GM21526 (cell line): ENCODE data around the gene BUB1.
"Not testable (repeated sequence)": the region's sequence is repeated elsewhere in the genome, so short reads cannot be mapped to it uniquely, and the experiment has no call there.

Experiments
- ATAC-seq: cut with Tn5 transposase; IDR thresholded peaks from one replicate; pipeline ENCODE4 v1.9.1; 2021; ENCODE audit warnings: moderate library complexity; ENCODE audit not compliant: unreplicated experiment, low FRiP score

The BUB1 gene

DNA sequence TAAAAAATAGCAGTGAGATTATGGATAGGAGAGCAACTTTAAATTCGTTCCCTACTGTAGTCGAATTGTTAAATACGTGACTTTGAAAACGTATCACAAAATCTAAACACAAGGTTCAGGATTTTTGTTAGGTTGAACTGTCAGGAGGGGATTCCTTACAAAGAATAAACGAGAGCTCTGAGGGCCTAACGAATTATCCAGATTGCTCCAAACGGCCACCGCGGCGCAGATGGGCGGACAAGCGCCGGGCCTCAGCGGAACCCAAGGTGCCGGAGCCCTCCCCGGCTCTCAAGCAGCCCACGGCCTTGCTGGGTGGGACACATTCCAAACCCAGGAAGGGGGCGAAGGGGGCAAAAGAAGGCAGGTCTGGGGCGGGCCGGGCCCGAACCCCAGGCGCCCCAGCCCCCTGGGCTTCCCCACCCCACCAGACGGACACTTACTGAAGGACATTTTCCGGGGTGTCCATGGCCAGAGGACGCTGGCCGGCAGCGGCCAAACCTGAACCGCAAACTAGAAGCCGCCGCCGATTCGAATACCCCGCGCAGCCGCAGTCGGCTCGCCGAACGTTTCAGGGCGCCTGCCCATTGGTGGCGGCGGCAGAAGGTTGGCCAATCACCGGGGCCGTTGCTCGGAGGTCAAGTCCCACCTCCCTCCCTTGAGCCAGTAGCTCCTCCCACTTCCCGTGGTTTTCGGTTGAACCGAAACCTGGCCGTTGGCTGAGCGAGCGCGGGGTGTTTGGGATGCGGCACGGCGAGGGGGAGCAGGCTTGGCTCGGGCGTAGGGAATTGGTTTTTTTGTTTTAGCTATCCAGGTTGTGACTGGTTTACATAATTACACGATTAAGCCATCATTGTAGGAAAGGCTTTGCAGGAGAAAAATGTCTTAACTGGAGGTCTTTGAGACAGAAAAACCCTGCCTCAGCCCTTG is at the start of gene BUB1:
Gene BUB1 (minus strand): TSS at position 534 of the 927 bp plus-strand sequence. CDS start 68 bp downstream, at position 466.
- peak; percentile 73 for ATAC-seq

- no peak for ATAC-seq
Measured at GRCh38 chr2:110726285-110726684, 48.4 kb upstream of the BUB1 start.

GRCh38 chr2:110725859-110726258 is 48.0 kb upstream of the BUB1 start:
- ATAC-seq = no peak

GRCh38 chr2:110725370-110725769 is 47.5 kb upstream of the BUB1 start:
- ATAC-seq = no peak

GRCh38 chr2:110724820-110725219 is 47.0 kb upstream of the BUB1 start:
- no peak for ATAC-seq

- no peak for ATAC-seq
Measured at GRCh38 chr2:110720547-110720946, 42.7 kb upstream of the BUB1 start.

DNA sequence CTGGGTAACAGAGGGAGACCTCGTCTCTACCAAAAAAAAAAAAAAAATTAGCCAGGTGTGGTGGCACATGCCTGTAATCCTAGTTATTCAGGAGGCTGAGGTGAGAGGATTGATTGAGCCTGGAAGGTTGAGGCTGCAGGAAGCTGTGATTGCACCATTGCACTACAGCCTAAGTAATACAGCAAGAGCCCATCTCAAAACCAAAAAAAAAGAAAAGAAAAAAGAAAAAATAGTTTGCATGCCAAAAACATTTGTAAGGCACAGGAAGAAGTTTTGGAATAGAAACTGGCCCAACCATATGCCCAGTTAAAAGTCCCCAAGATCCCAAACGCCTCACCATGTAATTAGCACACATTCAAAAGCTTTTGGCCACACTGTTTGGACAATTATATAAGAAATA is 41.1 kb upstream of the BUB1 start:
- ATAC-seq = no peak

DNA sequence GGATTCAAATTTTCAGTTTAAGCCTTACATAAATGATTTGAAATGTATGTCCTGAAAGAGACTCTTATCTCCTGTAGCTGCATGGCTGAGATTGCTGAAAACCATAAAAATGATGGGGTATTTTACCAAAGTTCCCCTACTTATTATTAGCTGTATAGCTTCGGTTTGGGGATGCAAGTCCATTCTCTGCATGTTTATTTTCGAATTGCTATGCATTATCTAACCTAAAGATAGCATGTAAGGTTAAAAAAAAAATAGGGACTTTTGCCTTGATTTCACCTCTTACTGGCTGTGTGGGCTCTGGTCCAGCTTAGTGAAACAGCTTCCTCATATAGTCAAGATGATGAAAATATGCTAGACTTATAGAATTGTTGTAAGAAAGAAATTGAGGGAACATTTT is 40.5 kb upstream of the BUB1 start:
- ATAC-seq = no peak

DNA sequence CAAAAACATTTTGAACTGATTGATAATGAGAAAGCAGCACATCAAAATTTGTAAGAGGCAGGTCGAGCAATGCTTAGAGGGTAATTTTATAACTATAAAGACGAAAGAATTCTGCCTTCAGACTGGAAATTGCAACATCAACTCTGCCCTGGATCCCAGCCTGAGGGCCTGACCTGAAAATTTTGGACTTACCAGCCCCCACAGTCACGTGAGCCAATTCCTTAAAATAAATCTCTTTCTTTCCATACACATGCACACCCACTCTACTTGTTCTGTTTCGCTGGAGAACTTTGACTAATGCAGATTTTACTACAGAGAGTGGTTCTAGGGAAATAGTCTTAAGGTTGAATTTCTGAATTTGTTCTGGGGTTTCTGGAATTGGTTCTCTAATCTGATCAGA is 39.9 kb upstream of the BUB1 start:
- ATAC-seq = no peak

- ATAC-seq = no peak
Measured at GRCh38 chr2:110716959-110717645, 39.2 kb upstream of the BUB1 start.

DNA sequence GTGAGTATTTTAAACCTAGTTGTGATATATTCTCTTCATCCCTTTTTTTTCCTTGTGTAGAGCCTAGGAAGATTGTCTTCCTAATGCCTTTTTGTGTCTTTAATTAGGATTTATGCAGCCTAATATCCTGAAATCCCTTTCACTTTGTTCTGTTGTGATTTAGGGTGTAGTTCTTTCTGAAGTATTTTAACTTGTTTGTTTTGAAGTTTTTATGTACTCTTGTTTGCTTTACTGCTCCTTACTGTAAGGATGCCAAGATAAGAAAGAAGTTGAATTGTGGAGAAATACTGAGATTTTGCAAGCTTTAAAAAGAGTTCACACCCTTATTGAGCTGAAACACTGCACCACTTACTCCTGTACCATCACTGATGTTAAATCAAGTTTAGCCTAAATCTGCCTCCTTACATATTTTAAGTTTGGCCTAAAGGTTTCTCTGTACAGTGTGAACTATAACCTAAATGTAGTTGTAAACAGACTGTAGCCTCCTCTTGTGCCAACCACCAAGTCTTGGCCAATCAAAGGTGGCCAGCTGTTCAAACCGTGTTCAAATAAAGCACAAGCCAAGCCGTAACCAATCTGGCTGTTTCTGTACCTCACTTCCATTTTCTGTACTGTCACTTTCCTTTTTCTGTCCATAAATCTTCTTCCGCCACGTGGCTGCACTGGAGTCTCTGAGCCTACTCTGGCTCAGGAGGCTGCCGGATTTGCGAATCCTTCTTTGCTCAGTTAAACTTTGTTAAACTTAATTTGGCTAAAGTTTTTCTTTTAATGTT is 36.8 kb upstream of the BUB1 start:
- no peak for ATAC-seq

- no peak for ATAC-seq
Measured at GRCh38 chr2:110713513-110714362, 35.9 kb upstream of the BUB1 start.

DNA sequence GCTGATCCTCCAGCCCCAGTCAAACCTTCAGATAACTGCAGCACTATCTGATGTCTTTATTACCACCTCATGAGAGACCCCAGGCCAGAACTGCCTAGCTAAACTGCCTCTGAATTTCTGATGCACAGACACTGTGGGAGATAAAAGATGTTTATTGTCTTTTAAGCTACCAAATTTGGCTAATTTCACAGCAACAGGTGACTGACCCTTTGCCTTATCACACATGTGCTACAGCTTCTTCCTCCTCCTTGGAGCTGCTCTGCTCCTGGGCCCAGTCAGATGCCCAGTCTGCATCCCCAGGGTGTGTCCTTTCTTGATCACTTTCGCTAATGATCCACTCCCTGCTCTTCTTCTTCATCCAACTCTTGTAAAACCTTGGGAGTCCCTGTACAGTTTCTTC is 34.9 kb upstream of the BUB1 start:
- no peak for ATAC-seq

- ATAC-seq = no peak
Measured at GRCh38 chr2:110708455-110708854, 30.6 kb upstream of the BUB1 start.

- ATAC-seq = no peak
Measured at GRCh38 chr2:110707386-110707965, 29.6 kb upstream of the BUB1 start.

DNA sequence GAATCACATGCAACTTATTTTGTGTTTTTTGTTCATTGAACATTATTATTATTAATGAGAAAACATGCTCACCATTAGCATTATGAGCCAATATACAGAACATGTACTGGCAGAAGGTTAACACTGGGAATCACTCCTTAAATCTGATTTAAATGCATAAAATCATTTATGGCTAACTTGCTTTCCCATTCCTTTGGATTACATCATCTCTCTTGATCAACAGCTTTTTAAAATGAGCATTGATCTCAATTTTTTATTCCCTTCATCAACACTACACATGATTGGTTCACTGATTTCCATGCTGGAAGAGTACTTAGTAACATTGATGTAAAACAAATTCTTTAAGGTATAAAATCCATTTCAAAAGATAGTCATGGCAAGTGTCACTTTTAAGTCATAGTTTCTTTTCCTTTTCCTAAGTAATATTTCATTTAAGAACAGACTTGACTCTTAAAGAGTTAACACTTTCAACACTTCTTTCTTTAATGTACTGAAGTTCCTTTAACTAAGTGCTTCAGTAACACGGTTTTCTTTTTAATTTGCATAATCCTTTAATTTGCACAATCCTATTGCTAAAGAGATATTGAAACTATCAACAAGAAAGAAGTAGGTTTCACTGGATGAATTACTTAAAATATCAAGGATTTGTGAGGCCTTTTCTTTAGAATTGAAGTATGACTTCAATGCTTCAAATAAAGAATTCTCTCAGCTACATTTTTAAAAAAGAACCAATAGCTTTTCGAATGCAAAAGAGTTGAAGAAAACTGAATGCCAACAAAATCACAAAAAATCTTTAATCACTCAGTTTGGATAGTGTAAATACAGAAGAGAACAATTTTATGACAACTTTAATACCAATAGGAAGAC is 24.9 kb upstream of the BUB1 start:
- no peak for ATAC-seq

DNA sequence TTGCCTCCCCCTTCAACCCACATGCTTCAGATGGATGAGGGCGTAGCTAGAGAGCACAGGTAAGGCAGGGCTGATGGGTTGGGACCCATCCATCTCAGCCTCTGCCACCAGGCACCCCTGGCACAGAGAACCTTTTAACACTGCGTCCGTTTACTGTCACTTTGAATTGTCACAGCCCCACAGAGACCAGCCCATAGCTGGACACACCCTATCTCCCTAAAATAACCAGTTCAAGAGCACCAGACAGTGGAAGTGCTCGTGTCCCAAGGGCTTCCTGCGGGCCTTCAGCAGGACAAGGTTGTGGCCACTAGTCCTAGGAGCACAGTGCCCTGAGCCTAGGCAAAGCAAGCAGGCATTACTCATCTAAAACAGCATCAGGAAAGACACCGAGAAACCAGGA is 20.4 kb upstream of the BUB1 start:
- not testable (repeated sequence) for ATAC-seq

DNA sequence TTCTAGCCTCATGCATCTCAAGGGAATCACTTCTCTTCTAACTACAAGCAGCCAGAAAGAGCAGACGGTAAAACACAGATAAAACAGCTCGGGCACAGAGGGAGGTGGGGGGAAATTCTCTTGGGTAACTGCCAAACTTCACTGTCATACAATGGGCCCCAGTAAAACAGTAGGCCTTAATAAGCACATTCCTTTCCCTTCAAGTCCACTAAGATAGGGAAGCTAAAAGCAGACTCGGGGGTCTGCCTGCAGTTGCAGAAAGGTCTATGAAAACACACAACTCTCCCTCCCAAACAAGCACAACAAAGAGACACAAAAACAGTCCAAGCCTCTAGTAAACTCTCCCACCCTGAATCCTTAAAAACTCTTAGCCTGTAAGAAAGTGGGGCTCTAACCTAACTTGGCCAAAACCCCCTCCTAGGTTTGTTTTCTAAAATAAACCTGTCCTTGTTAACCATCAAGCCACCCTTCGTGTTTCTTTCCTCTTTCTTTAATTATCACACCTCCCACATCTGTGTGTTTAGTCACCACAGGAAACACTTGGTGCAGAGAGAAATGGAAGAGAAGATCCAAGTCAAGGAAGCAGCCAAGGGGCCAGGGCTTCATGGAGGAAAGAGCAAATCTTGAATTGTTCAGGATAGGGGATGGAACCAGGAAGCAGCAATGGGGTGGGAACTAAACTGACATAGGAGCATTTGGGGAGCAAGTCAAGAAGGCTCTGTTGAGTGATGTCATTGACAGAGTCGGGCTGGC is 17.5 kb upstream of the BUB1 start:
- ATAC-seq = not testable (repeated sequence)
